HL-60 (cell line): ENCODE data around the gene DDX24.

Experiments used
- DNase-seq, 2 experiments: peaks; one replicate each; pipeline ENCODE4 v3.0.0-alpha.2; 2010 to 2020; ENCODE audit warnings: low read depth in 1 of 2, low spot score in 1 of 2
- H3K27ac ChIP-seq: fragments of 250-450 bp; sonication (Bioruptor Pico); replicated peaks from 2 replicates; pipeline ENCODE4 v1.5.1; 2020; ENCODE audit warnings: mild to moderate bottlenecking, moderate library complexity
- H3K27me3 ChIP-seq: fragments of 250-450 bp; sonication (Bioruptor Pico); 2 replicates; pipeline ENCODE4 v1.5.1; 2021; ENCODE audit warnings: mild to moderate bottlenecking, moderate library complexity; ENCODE audit not compliant: insufficient read depth, poor library complexity, severe bottlenecking
- H3K4me3 ChIP-seq: replicated peaks from 2 replicates; pipeline ENCODE4 v1.5.1; 2011; ENCODE audit warnings: mild to moderate bottlenecking, control low read depth, low read length; ENCODE audit not compliant: insufficient read depth
- GABPA ChIP-seq: IDR thresholded peaks from 2 replicates; pipeline ENCODE4 v1.6.1; 2012; ENCODE audit warnings: low read depth
- POLR2AphosphoS5 ChIP-seq: IDR thresholded peaks from 2 replicates; pipeline ENCODE4 v1.6.1; 2012; ENCODE audit warnings: low read depth
- SPI1 ChIP-seq: IDR thresholded peaks from 2 replicates; pipeline ENCODE4 v1.6.1; 2012; ENCODE audit warnings: low read depth, mild to moderate bottlenecking, borderline replicate concordance
- TF ChIP-seq, protein P1 (sequence below): IDR thresholded peaks from 2 replicates; pipeline ENCODE4 v1.6.1; 2012; ENCODE audit warnings: low read depth; ENCODE audit not compliant: insufficient replicate concordance
- TF ChIP-seq, protein P2 (sequence below): IDR thresholded peaks from one replicate; pipeline ENCODE4 v1.5.1; 2011; ENCODE audit warnings: low read length, control low read depth, inconsistent platforms; ENCODE audit not compliant: insufficient read depth

Gene DDX24

DNA sequence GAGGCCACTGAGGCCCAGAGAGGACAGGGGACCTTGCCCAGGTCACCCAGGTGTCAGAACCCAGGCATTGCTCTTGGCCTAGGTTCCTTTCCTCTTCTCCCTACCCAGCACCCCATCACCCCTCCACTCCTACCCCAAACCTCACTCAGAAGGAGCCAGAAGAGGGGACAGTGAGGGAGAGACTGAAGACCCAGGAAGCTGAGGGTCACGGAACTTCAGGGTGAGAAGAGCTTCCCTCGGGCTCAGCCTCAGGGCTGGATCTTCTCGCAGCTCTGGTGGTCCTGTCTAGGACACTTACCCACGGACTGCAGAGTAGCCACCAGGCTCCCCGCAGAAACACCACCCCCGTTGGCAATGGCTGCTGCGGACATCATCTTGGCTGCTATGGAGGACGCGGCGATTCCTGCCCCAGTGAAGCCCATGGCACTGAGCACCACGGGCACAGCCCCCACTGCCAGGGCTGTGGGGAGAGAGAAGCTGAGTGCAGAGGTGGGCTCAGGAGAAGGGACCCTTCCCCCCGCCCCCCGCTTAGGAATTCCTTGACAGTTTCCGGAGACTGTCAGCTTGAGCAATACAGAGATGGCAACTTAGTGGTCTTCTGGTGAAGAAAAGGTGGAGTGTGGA is 47.3 kb upstream of the DDX24 start:
- Histone ChIP-seq H3K4me3 (no peak overlapping the region), H3K27me3 (peaks cover 5% of the 10 kb centered on the region), H3K27ac (no peak overlapping the region)
- DNase-seq = no peak
- TF ChIP-seq, protein P1, sequence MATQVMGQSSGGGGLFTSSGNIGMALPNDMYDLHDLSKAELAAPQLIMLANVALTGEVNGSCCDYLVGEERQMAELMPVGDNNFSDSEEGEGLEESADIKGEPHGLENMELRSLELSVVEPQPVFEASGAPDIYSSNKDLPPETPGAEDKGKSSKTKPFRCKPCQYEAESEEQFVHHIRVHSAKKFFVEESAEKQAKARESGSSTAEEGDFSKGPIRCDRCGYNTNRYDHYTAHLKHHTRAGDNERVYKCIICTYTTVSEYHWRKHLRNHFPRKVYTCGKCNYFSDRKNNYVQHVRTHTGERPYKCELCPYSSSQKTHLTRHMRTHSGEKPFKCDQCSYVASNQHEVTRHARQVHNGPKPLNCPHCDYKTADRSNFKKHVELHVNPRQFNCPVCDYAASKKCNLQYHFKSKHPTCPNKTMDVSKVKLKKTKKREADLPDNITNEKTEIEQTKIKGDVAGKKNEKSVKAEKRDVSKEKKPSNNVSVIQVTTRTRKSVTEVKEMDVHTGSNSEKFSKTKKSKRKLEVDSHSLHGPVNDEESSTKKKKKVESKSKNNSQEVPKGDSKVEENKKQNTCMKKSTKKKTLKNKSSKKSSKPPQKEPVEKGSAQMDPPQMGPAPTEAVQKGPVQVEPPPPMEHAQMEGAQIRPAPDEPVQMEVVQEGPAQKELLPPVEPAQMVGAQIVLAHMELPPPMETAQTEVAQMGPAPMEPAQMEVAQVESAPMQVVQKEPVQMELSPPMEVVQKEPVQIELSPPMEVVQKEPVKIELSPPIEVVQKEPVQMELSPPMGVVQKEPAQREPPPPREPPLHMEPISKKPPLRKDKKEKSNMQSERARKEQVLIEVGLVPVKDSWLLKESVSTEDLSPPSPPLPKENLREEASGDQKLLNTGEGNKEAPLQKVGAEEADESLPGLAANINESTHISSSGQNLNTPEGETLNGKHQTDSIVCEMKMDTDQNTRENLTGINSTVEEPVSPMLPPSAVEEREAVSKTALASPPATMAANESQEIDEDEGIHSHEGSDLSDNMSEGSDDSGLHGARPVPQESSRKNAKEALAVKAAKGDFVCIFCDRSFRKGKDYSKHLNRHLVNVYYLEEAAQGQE = no peak
- TF ChIP-seq POLR2AphosphoS5 (no peak), GABPA (no peak), SPI1 (no peak)
- TF ChIP-seq, protein P2, sequence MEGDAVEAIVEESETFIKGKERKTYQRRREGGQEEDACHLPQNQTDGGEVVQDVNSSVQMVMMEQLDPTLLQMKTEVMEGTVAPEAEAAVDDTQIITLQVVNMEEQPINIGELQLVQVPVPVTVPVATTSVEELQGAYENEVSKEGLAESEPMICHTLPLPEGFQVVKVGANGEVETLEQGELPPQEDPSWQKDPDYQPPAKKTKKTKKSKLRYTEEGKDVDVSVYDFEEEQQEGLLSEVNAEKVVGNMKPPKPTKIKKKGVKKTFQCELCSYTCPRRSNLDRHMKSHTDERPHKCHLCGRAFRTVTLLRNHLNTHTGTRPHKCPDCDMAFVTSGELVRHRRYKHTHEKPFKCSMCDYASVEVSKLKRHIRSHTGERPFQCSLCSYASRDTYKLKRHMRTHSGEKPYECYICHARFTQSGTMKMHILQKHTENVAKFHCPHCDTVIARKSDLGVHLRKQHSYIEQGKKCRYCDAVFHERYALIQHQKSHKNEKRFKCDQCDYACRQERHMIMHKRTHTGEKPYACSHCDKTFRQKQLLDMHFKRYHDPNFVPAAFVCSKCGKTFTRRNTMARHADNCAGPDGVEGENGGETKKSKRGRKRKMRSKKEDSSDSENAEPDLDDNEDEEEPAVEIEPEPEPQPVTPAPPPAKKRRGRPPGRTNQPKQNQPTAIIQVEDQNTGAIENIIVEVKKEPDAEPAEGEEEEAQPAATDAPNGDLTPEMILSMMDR = no peak

DNA sequence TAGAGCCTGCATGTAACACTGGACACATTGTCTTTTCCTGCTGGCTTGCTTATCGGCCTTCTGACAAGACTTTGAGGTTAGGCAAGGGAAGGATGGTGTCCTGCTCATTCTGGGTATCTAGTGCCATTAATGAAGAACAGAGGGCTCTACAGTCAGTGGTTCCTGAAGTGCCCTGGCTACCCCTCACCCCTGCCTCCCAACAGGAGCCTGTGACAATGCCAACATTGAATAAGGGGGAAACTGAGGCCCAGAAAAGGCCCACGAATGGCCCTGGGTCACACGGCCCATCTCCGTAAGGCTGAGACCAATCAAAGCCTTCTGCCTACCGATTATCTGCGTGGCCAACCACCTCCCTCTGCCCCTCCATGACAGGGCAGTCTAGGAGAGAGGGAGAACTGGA is 46.3 kb upstream of the DDX24 start:
- no peak for DNase-seq
- Histone ChIP-seq H3K27me3 (peaks cover 5% of the 10 kb centered on the region), H3K27ac (no peak overlapping the region), H3K4me3 (no peak overlapping the region)
- TF ChIP-seq, protein P1 = no peak
- TF ChIP-seq GABPA (no peak), SPI1 (no peak), POLR2AphosphoS5 (no peak)
- TF ChIP-seq, protein P2 = no peak

DNA sequence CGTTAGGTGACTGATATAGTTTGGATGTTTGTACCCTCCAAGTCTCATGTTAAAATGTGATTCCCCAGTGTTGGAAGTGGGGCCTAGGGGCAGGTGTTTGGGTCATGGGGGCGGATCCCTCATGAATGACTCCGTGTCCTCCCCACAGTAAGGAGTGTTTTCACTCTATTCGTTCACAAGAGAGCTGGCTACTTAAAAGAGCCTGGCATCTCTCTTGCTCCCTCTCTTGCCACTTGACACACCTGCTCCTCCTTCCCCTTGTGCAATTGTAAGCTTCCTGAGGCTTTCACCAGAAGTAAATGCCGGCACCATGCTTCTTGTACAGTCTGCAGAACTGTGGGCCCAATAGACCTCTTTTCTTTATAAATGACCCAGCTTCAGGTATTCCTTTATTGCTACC is 45.8 kb upstream of the DDX24 start:
- Histone ChIP-seq H3K4me3 (no peak overlapping the region), H3K27ac (no peak overlapping the region), H3K27me3 (peaks cover 5% of the 10 kb centered on the region)
- TF ChIP-seq POLR2AphosphoS5 (no peak), SPI1 (no peak)
- no peak for DNase-seq

DNA sequence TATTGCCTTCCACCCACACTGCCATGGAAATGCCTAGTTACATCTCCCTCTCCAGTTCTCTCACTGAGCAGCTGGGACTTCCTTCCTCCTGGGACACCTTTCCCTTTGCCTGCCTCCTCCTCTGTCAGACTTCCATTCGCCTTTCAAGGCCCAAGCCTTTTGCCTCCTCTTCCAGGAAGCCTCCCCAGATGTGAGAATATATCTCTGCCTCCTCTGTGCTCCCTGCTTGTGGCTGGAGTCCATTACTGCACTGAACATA is 45.3 kb upstream of the DDX24 start:
- Histone ChIP-seq H3K4me3 (no peak overlapping the region), H3K27me3 (peaks cover 5% of the 10 kb centered on the region), H3K27ac (no peak overlapping the region)
- no peak for DNase-seq
- no peak for TF ChIP-seq SPI1

DNA sequence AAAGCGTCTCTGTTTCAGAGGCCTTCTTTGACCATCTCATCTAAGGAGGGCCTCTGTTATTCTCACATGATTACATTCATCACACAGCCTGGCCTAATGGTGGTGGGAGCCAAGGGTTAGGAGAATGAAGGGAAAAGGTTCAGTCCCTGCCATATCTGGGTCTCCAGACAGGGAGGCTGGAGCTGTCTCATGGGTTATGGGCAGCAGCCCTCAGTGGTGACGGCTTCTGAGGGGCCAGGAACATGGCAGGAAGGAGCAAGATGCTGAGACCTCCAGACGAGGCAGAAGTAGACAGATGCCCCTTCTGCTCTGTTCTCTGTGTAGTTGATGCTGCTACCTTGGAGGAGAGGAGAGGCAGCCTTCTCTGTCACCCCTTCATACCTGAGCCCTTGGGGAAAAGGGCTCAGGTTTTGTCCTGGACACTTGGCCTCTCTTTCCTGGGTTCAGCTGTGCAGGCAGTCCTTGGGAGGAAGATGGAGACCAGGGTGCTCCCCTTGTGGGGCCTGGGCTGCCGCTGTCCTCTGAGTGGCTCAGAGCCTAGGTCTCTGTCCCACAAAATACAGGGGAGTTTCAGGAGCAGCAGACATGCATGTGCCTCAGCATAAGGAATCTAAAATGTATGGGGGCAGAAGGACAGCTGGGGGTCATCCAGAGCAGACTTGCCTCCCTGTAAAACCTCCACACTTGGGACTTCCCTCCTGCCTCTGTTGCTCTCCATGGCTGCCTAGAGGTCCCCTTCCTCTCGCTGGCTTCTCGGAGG is 44.8 kb upstream of the DDX24 start:
- no peak for TF ChIP-seq SPI1
- TF ChIP-seq POLR2AphosphoS5 = no peak
- TF ChIP-seq GABPA = no peak
- TF ChIP-seq, protein P2 = no peak
- TF ChIP-seq, protein P1 = no peak
- Histone ChIP-seq H3K27ac (no peak overlapping the region), H3K27me3 (peaks cover 5% of the 10 kb centered on the region), H3K4me3 (no peak overlapping the region)
- DNase-seq = no peak
